NCI-H1092 (cell line): ENCODE results near the gene EXOSC9.
"Not testable (repeated sequence)": the region's sequence is repeated elsewhere in the genome, so short reads cannot be mapped to it uniquely, and the experiment has no call there.

ENCODE experiments used
- DNase-seq: peaks from one replicate; lab custom pipeline; 2025; lab: John Stamatoyannopoulos, UW

The EXOSC9 gene, protein sequence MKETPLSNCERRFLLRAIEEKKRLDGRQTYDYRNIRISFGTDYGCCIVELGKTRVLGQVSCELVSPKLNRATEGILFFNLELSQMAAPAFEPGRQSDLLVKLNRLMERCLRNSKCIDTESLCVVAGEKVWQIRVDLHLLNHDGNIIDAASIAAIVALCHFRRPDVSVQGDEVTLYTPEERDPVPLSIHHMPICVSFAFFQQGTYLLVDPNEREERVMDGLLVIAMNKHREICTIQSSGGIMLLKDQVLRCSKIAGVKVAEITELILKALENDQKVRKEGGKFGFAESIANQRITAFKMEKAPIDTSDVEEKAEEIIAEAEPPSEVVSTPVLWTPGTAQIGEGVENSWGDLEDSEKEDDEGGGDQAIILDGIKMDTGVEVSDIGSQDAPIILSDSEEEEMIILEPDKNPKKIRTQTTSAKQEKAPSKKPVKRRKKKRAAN

GRCh38 chr4:121800961-121801714 is at the start of gene EXOSC9:
TSS of gene EXOSC9 (plus strand) at chr4:121801323. CDS start at chr4:121801425, 102 bp downstream.
- DNase-seq: peak; percentile 95

DNA sequence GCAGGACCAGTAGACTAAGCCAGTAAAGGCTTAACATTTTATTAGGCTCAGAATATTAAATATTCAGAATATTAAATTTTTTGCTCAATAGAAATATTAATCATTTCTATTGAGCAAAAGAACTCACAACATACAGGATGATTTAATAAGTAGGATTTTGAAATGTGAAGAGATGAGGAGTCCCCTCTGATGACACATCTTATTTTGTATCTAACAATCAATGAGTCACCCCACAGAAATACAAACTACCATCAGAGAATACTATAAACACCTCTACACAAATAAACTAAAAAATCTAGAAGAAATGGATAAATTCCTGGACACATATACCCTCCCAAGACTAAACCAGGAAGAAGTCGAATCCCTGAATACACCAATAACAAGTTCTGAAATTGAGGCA is 49.0 kb upstream of the EXOSC9 start:
- not testable (repeated sequence) for DNase-seq

DNA sequence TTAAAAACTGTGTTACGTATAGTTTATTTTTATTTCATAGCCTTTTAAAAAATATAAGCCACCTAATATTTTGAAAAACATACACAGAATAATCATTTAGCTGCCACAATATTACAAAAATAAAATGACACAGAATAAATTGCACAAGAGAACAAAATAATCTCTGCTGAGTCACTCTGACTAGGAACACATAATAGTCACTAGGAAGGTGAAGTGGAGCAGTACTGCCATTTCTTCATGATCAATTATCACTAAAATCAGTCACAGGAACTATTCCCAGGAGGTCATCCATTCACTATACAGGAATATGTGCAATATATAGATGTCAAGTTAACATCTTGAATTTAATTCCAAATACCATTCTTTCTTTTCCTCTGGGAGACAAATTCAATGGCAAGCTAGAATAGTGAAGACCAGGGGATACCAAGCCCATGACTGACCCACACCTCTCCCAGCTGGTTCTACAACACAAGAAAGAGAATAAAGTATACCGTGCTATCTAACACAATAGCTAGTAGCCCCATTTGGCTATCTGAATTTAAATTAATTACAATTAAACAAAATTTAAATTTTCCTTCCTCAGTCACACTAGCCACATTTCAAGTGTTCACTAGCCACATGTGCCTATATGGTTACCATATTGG is 42.1 kb upstream of the EXOSC9 start:
- DNase-seq: no peak

DNA sequence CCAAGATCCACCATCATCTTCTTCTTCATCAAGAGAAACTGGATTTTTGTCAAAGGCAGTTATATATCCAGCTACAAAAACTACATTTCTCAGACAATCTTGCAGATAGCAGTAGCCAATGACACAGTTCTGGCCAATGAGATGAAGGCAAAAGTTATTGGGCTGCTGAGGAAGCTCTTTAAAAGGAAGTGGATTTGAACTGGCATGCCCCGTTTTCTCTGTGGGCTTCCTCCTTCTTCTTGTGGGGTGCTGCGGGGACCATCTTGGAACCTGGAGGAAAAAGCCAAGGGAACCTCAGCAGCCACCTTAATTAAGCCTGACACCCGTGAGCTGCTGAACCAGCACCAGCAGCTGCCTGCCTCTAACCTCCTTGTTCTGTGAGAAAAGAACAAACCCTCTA is 40.9 kb upstream of the EXOSC9 start:
- no peak for DNase-seq

DNA sequence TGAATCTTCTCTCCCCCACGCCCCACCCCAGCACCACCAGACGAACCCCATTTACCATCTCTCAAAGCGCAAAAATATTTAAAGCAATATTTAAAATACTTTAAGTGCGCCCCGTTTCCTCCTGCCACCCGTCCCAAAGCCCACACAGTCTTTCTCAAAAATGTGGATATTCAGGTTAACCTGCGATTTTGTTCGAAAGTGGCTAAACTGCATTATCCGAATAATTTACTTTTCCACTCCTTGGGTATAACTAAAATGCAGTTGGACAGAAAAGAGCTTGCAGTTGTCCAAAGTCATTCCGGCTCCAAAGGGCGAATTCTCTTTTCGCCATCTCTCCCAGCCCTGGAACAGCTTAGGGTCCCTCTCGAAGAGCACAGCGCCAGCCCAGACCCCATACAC is 36.8 kb upstream of the EXOSC9 start:
- DNase-seq: no peak

DNA sequence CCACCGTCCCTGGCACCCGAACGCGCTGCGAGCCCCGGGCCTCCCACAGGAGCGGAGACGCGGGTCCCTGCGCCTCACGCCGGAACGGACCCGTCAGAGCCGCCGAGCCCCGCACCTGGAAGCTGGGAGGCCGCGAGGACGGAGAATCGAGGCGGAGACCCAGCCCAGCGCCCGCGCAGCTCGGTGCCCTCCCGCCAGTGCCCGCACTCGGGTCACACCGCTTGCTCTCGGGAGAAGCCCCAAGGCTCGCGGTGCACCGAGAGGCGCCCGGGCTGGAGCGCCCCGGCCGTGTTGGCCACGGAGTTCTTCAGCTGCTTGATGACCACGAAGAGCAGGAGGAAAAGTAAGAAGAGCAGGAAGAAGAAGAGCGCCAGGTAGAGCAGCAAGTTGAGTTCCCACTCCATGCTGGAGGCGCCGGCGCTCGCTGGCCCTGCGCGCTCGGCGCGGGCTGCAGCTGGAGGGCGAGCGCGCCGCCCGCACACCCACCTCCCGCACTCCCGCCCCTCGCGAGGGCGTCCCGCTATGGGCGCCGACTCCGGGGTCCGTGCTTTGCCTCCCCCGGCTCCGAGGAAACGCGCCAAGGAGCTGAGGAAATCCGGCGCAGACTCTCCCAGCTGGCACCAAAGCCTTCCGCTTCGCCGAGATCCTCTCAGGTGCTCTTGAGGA is 36.3 kb upstream of the EXOSC9 start, which contains the start of gene SMIM43:
Gene SMIM43 (minus strand): TSS at position 463 of the 666 bp plus-strand sequence. CDS start 59 bp downstream, at position 404.
- no peak for DNase-seq

- no peak for DNase-seq
Observed at GRCh38 chr4:121765368-121765705, 35.8 kb upstream of the EXOSC9 start.

- DNase-seq: no peak
Observed at GRCh38 chr4:121765971-121766538, 35.1 kb upstream of the EXOSC9 start.

GRCh38 chr4:121767166-121767565 is 34.0 kb upstream of the EXOSC9 start:
- no peak for DNase-seq

- no peak for DNase-seq
Observed at GRCh38 chr4:121769341-121769740, 31.8 kb upstream of the EXOSC9 start.

DNA sequence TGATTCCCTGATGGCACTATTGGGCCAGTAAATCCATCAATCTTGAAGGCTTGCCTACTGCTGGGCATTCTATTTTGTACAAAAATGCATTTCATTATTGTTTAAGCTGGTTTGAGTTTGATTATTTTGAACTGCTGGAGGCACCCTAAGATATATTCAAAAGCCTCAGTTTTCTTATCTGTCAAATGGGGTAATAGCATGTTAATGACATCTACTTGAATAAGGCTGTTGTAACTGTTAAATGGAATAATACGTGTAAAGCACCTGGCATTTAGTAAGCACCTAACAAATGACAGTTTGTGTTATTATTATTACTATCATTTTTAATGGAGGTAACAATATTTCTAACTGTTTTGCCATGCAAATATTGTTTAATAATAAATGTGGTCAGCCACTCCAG is 29.3 kb upstream of the EXOSC9 start:
- no peak for DNase-seq

DNA sequence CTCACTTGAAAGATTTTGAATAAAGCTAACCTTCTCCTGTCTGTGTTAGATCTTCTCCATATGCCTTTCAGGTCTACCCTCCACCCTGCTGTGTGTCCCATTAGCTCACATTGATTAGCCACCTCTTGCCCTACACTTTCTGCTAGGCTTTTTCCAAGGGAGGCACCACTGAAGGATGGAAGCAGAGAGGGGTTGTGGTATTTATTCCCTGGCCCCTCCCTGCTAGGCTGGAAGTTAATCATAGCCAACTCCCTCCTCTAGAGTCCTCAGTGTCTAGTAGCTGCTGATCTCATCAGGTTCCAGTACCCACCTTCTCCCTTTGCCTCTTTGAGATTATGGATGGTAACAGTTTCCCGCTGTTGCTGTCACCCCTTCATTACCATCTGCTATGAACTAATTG is 27.2 kb upstream of the EXOSC9 start:
- DNase-seq: no peak

GRCh38 chr4:121776610-121777401 is 24.3 kb upstream of the EXOSC9 start:
- DNase-seq: no peak

DNA sequence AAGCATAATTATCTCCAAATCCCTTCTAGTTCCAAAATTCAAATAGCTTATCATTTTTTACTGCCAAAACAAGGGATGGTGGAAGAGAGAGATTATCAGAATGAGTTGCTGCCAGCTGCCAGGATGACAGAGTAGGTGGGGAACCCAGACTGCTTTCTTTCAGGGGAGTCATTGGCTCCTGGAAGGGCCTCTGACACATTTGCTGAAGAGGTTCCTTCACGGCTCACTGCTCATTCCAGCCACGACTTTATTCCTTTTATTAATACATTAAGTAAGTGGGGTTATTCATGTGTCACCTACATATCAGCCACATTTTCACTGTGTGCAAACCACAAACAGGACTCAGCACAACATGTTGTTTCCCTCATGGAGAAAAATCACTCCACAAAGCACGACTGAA is 23.5 kb upstream of the EXOSC9 start:
- no peak for DNase-seq

- DNase-seq: no peak
Observed at GRCh38 chr4:121778991-121779628, 22.0 kb upstream of the EXOSC9 start.

GRCh38 chr4:121783210-121783609 is 17.9 kb upstream of the EXOSC9 start:
- DNase-seq: no peak

GRCh38 chr4:121784401-121784800 is 16.7 kb upstream of the EXOSC9 start:
- DNase-seq: no peak

GRCh38 chr4:121784975-121785374 is 16.1 kb upstream of the EXOSC9 start:
- DNase-seq: no peak

- DNase-seq: no peak
Observed at GRCh38 chr4:121785479-121785878, 15.6 kb upstream of the EXOSC9 start.

GRCh38 chr4:121786221-121786620 is 14.9 kb upstream of the EXOSC9 start:
- DNase-seq: no peak

DNA sequence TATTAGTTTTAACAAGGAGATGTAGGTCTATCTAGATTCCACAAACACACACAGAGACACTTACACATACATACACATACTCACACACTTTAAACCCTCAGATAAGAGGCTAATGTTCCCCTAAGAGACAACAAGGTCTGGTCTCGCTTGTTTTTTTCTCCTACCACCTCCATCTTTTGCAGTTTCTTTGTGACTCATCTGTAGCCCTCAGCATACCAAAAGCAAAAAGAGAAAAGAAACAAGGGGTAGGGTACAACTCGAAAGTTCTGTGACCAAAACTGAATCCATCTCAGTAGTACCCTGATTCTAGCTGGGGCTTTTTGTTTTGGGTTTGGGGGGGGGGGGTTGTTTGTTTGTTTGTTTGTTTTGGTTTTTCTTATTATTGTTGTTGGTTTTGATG is 12.2 kb upstream of the EXOSC9 start:
- DNase-seq: no peak
